Measurements from ENCODE around the gene RTN4RL2. TPM values are rescaled to one million over a fixed set of nuclear protein-coding genes. Genes with fewer than 3 reads are reported as not detected.

RTN4RL2 gene
- total and polyA plus RNA-seq, 9 of the 15 experiments (the other 6 are each of a cell fraction or from before 2014, with no cell fraction given) = 0.06 to 1.9 (median 0.34) TPM; not detected in 4

- TF ChIP-seq ATF6 (CRISPR knock-in tag; IDR thresholded peaks at IDR 0.05) (no peak), JUNB (CRISPR knock-in tag; conservative IDR thresholded peaks at IDR 0.05) (no peak), ARID4B (CRISPR knock-in tag; IDR thresholded peaks at IDR 0.05) (no peak), RBM17 (IDR thresholded peaks at IDR 0.05; ENCODE audit: borderline replicate concordance, low read depth, low read length) (no peak), ZNF282 (CRISPR knock-in tag; IDR thresholded peaks at IDR 0.05) (no peak), ILF3 (IDR thresholded peaks at IDR 0.05; ENCODE audit: borderline replicate concordance) (no peak)
These were observed 42.0 kb downstream of the RTN4RL2 start (continued) for GRCh38 chr11:57502376-57502775.
